Thoracic aorta (tissue), 2 donors: Measurements from ENCODE around the gene SLC7A14. TPM values are rescaled to one million over a fixed set of nuclear protein-coding genes. Genes with fewer than 3 reads are reported as not detected.

ENCODE experiments used
- ATAC-seq: fragments of 150-250 bp; one replicate; pipeline ENCODE4 v1.8.0; 2017; ENCODE audit warnings: low read depth; ENCODE audit not compliant: insufficient number of reproducible peaks, low FRiP score
- DNase-seq: peaks from one replicate; pipeline ENCODE4 v3.0.0-alpha.2; 2020; ENCODE audit warnings: low spot score
- H3K27ac ChIP-seq, 2 donors: fragments of 200-600 bp; sonication (generic); 1 replicate in 1 of 2; 2 replicates in 1 of 2; pipeline ENCODE4 v1.5.1; 2016; ENCODE audit warnings: mild to moderate bottlenecking in 2 of 2, moderate library complexity in 2 of 2
- H3K27me3 ChIP-seq: fragments of 200-600 bp; sonication (generic); replicated peaks from 2 replicates; pipeline ENCODE4 v1.6.0; 2016; ENCODE audit warnings: mild to moderate bottlenecking; ENCODE audit not compliant: insufficient read depth
- H3K36me3 ChIP-seq: fragments of 200-600 bp; sonication (generic); one replicate; pipeline ENCODE4 v1.5.1; 2016
- H3K4me1 ChIP-seq, 2 donors: fragments of 200-600 bp; sonication (generic); 1 replicate in 1 of 2; 2 replicates in 1 of 2; pipeline versions ENCODE4 v1.5.1 to v1.6.0; 2016; ENCODE audit warnings: low read depth in 2 of 2, mild to moderate bottlenecking in 1 of 2; ENCODE audit not compliant: control insufficient read depth in 1 of 2
- H3K4me3 ChIP-seq: fragments of 200-600 bp; sonication (generic); 2 replicates; pipeline ENCODE4 v1.5.1; 2016; ENCODE audit warnings: mild to moderate bottlenecking
- H3K9me3 ChIP-seq: fragments of 200-600 bp; sonication (generic); 2 replicates; pipeline ENCODE4 v1.5.1; 2016
- total RNA-seq, 2 donors: library from RNA; depleted of rRNA; stranded (reverse); fragments of >200 nt; gene quantifications; one replicate each; pipeline versions ENCODE4 v1.1.0 to v1.2.3, GENCODE V29; 2016
- TF ChIP-seq, protein P1 (sequence below): fragments of 200-600 bp; sonication (generic); IDR thresholded peaks from one replicate; pipeline ENCODE4 v1.5.1; 2019; ENCODE audit warnings: antibody characterized with exemption

SLC7A14 gene
- total RNA-seq, 2 donors from 2014 or later, result not detected

DNA sequence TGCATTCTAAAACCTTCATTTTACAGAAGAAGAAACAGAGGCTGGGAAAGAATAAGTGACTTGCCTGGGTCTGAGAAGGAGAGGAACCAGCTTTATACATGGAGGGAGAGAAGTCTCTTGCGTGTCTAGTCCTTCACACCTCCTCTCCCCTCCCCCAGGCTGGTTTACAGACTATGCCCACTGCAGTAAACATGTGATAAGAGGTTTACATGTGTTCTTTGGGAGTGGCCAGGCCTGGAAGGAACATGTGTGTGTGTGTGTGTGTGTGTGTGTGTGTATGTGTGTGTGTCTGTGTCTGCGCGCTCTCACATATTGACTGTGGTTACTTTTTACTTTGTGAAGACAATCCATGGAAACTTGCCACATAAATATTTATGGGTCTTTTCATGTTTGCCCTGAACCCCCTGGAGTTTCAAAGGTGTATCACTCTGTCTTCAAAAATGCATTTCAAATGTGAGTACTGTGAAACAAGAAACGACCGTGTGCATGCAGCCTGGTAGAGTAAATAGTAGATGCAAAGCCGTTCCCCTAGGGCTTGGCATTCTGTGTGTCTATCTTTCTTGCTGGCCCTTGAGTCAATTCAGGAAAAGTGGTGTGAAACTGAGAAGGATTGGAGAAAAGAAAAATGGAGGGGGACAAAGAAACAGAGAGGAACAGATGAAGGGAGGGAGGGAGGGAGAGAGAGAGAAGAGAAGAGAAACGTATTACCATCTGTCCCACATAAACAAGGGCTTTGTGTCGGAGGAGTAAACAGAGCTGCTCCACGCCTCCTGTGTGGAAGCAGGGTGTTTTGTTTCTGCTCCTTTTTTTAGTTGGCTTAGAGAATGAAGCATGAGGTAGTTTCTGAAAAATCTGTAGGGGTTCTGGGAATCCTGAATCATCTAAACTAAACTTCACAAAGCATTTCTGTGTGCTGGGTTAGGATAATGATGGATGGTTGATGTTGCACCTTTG lies 115.5 kb downstream of the SLC7A14 start:
- DNase-seq (no peak), ATAC-seq (no peak)
- TF ChIP-seq, protein P1, sequence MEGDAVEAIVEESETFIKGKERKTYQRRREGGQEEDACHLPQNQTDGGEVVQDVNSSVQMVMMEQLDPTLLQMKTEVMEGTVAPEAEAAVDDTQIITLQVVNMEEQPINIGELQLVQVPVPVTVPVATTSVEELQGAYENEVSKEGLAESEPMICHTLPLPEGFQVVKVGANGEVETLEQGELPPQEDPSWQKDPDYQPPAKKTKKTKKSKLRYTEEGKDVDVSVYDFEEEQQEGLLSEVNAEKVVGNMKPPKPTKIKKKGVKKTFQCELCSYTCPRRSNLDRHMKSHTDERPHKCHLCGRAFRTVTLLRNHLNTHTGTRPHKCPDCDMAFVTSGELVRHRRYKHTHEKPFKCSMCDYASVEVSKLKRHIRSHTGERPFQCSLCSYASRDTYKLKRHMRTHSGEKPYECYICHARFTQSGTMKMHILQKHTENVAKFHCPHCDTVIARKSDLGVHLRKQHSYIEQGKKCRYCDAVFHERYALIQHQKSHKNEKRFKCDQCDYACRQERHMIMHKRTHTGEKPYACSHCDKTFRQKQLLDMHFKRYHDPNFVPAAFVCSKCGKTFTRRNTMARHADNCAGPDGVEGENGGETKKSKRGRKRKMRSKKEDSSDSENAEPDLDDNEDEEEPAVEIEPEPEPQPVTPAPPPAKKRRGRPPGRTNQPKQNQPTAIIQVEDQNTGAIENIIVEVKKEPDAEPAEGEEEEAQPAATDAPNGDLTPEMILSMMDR, result no peak
- H3K36me3 ChIP-seq, result no peaks in the 10 kb centered on the region
- H3K4me1 ChIP-seq, result no peaks in the 10 kb centered on the region
- no peaks in the 10 kb centered on the region for H3K9me3 ChIP-seq
- H3K27ac ChIP-seq, result no peak overlapping the region
- no peaks in the 10 kb centered on the region for H3K27me3 ChIP-seq
- H3K4me3 ChIP-seq, result no peak overlapping the region

DNA sequence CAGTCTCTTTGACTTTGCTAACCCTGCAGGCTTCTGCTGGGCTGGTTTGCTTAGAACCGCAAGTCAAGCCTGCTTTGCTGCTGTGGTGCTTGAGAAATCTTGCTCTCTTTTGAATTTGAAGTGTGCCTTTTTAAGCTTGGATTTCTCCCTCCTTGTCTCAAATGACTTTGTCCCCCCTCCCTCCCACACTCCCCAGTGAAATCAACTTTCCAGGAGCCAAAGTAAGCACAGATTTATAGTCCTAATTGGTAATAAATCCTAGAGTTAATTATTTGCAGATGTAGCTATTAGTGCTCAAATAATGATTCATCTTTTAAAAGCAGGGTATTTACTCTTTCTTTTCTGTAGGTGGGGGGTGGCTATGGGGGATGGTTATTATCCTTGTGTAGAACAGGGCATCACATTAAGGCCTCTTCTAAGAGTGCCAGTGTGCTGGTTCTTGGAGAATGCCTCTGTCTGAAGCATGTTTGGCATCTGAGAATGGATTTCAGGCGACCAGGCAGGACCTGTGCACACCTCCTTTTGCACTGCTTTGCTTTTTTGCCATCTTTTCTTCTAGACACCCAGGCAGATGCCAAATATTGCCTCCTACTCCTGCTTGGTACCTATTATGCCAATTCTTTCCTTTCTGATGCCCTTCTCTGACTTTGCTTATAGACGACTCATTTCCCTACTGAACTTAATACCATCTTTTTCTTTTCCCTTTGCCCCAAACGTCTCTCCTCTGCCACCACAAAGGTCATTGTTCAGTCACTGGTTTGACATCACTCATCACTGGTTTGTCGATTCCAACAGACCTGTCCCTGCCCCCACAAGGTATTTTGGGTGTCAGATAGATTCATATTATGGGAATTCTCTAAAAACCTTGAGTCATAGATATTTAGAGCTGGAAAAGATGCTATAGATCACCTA lies 116.5 kb downstream of the SLC7A14 start:
- Histone ChIP-seq H3K27me3 (no peaks in the 10 kb centered on the region), H3K9me3 (no peaks in the 10 kb centered on the region), H3K36me3 (no peaks in the 10 kb centered on the region), H3K27ac (no peak overlapping the region), H3K4me1 (no peaks in the 10 kb centered on the region), H3K4me3 (no peak overlapping the region)
- TF ChIP-seq, protein P1, result no peak
- DNase-seq (no peak), ATAC-seq (no peak)

DNA sequence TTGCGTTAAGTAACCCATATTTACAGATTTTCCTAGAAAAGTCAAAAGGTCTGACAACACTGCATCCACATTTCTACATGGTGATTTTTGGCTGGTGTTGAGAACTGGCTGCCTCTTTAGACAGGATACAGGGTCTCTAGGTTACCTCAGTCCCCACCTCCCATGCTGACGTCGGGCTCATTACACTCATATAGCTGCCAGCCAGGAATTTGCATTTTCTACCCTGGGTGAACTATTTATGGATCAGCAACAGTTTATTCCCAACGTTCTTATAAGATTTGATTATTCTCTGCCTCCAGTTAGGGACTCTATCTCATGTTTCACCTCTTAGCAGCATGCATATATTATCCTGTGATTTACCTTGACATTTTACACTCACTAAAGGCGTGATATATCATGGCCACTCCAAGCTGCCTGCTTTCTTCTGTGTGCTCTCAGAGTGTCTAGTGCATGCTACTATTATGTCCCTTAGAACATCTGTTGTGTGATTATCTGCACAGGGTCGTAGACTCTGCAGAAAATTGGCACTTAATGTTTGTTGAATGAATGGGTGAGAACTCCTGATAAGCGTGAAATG lies 118.2 kb downstream of the SLC7A14 start:
- no peaks in the 10 kb centered on the region for H3K36me3 ChIP-seq

DNA sequence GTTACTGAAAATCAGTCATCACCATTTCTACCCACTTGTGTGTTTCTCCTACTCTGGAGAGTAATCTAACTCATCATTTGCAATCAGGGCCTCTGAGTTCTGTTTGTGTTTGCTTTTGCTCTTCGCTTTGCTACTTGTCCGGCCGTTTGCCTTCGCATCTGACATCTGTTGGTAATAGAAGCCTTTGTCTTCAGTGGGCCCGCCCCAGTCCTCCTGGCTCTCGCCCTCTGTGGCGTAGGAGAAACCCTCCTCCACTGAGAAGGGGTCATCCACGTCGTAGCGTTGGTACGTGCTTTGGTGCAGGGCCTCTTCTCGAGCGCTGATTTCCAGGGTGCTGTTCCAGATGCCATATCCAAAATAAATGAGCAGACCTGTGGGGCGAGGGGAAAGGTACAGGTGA lies 118.9 kb downstream of the SLC7A14 start:
- Histone ChIP-seq H3K4me1 (no peaks in the 10 kb centered on the region), H3K4me3 (no peak overlapping the region), H3K9me3 (no peaks in the 10 kb centered on the region), H3K27ac (no peak overlapping the region), H3K36me3 (no peaks in the 10 kb centered on the region), H3K27me3 (no peaks in the 10 kb centered on the region)
- TF ChIP-seq, protein P1, result no peak
- DNase-seq (no peak), ATAC-seq (no peak)

More for the DNA sequence above, 118.2 kb downstream of the SLC7A14 start:
- Histone ChIP-seq H3K4me1 (no peaks in the 10 kb centered on the region), H3K4me3 (no peak overlapping the region), H3K27me3 (no peaks in the 10 kb centered on the region), H3K9me3 (no peaks in the 10 kb centered on the region), H3K27ac (no peak overlapping the region)
- DNase-seq (no peak), ATAC-seq (no peak)
- TF ChIP-seq, protein P1, result no peak
